ENCODE data around the gene PPM1L.
"Not testable (repeated sequence)": the region's sequence is repeated elsewhere in the genome, so short reads cannot be mapped to it uniquely, and the experiment has no call there.

The PPM1L gene

GRCh38 chr3:160943996-160944395 is 188.0 kb downstream of the PPM1L start:
- no peak for DNase-seq

- DNase-seq: no peak
Measured at GRCh38 chr3:160945336-160945735, 189.3 kb downstream of the PPM1L start.

GRCh38 chr3:160948273-160948672 is 192.2 kb downstream of the PPM1L start:
- DNase-seq: no peak

GRCh38 chr3:160949460-160949859 is 193.4 kb downstream of the PPM1L start:
- no peak for DNase-seq

GRCh38 chr3:160950542-160950941 is 194.5 kb downstream of the PPM1L start:
- no peak for DNase-seq

- DNase-seq: no peak
Measured at GRCh38 chr3:160950954-160951353, 194.9 kb downstream of the PPM1L start.

- DNase-seq: no peak
Measured at GRCh38 chr3:160951642-160952487, 195.8 kb downstream of the PPM1L start.

GRCh38 chr3:160953686-160954085 is 197.7 kb downstream of the PPM1L start:
- DNase-seq: no peak

GRCh38 chr3:160956785-160957184 is 200.8 kb downstream of the PPM1L start:
- DNase-seq: no peak

GRCh38 chr3:160960568-160960967 is 204.5 kb downstream of the PPM1L start:
- DNase-seq: no peak

GRCh38 chr3:160963949-160964348 is 207.9 kb downstream of the PPM1L start:
- no peak for DNase-seq

- DNase-seq: no peak
Measured at GRCh38 chr3:160968761-160969160, 212.7 kb downstream of the PPM1L start.

- DNase-seq: no peak
Measured at GRCh38 chr3:160973067-160973809, 217.2 kb downstream of the PPM1L start.

GRCh38 chr3:160977773-160978172 is 221.7 kb downstream of the PPM1L start:
- no peak for DNase-seq

- no peak for DNase-seq
Measured at GRCh38 chr3:160980740-160981139, 224.7 kb downstream of the PPM1L start.

GRCh38 chr3:160981217-160981938 is 225.3 kb downstream of the PPM1L start:
- DNase-seq: peak; percentile 52

- DNase-seq: no peak
Measured at GRCh38 chr3:160982491-160982890, 226.5 kb downstream of the PPM1L start.

GRCh38 chr3:160983900-160984299 is 227.9 kb downstream of the PPM1L start:
- DNase-seq: not testable (repeated sequence)

GRCh38 chr3:160986069-160986468 is 230.0 kb downstream of the PPM1L start:
- no peak for DNase-seq

GRCh38 chr3:160987982-160988964 is 232.2 kb downstream of the PPM1L start:
- DNase-seq: no peak

- no peak for DNase-seq
Measured at GRCh38 chr3:160990446-160990845, 234.4 kb downstream of the PPM1L start.

- DNase-seq: no peak
Measured at GRCh38 chr3:160992712-160993111, 236.7 kb downstream of the PPM1L start.
